Measurements from ENCODE around the gene RIOK2. TPM values are rescaled to one million over a fixed set of nuclear protein-coding genes. Genes with fewer than 3 reads are reported as not detected.
A peak's percentile ranks its signal among the peaks of the same experiment; 100 is the strongest.

RIOK2 gene
- polyA plus RNA-seq, 1 of the 3 experiments (the other 2 are of a cell fraction): 5.9 TPM

GRCh38 chr5:97131921-97132320 lies 51.1 kb downstream of the RIOK2 start:
- no peak overlapping the region for H2AFZ ChIP-seq (ENCODE audit: low read depth)
- DNase-seq: no peak
- TF ChIP-seq, protein P1, sequence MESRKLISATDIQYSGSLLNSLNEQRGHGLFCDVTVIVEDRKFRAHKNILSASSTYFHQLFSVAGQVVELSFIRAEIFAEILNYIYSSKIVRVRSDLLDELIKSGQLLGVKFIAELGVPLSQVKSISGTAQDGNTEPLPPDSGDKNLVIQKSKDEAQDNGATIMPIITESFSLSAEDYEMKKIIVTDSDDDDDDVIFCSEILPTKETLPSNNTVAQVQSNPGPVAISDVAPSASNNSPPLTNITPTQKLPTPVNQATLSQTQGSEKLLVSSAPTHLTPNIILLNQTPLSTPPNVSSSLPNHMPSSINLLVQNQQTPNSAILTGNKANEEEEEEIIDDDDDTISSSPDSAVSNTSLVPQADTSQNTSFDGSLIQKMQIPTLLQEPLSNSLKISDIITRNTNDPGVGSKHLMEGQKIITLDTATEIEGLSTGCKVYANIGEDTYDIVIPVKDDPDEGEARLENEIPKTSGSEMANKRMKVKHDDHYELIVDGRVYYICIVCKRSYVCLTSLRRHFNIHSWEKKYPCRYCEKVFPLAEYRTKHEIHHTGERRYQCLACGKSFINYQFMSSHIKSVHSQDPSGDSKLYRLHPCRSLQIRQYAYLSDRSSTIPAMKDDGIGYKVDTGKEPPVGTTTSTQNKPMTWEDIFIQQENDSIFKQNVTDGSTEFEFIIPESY (IDR thresholded peaks at IDR 0.05; ENCODE audit: borderline replicate concordance, low read depth): no peak
- 0 out of 4 replicates have a peak, but pooled peaks of 1 of the 2 experiments have one; percentile 18 for TF ChIP-seq EP300 (IDR thresholded peaks at IDR 0.05; ENCODE audit: borderline replicate concordance in 1 of 2, low read depth in 1 of 2, low read length in 1 of 2)
- peak; percentile 39; the same call in 1 of the 2 replicates for TF ChIP-seq RCOR1 (IDR thresholded peaks at IDR 0.05; ENCODE audit: low read length)
- ChIA-PET POLR2A (no interaction called here), CTCF (interaction anchor here (2.8 kb wide), 1 partner anchor 379 kb away, joined by 10 read pairs; no protein-coding TSS in a partner anchor)
- no peaks in the 10 kb centered on the region; a peak in 1 of 4 replicates for H3K4me1 ChIP-seq (ENCODE audit: control insufficient read depth in 1 of 2, insufficient read depth in 2 of 2, low read depth in 1 of 2, low read length in 1 of 2)
- no peak overlapping the region for H3K9ac ChIP-seq
- H3F3A ChIP-seq (replicated peaks; ENCODE audit: insufficient read depth): no peaks in the 10 kb centered on the region
- H3K9me3 ChIP-seq: no peaks in the 10 kb centered on the region
- WGBS (ENCODE audit: low lambda C conversion rate): 54% methylated on average over 5 of the region's 5 CpGs
- no peak overlapping the region for H3K4me3 ChIP-seq (ENCODE audit: low read depth in 2 of 2, low read length in 1 of 2)
- H3K27ac ChIP-seq (ENCODE audit: low read depth in 2 of 2, low read length in 1 of 2): no peak overlapping the region
- H3K36me3 ChIP-seq (replicated peaks in 1 of 2; ENCODE audit: control insufficient read depth in 1 of 2, insufficient read depth in 2 of 2, low read length in 1 of 2): no peaks in the 10 kb centered on the region
- H3K27me3 ChIP-seq (ENCODE audit: insufficient read depth): no peaks in the 10 kb centered on the region
- no peaks in the 10 kb centered on the region for H3K9me2 ChIP-seq
- H4K20me1 ChIP-seq (ENCODE audit: insufficient read depth): no peaks in the 10 kb centered on the region
- no peak overlapping the region for H3K4me2 ChIP-seq
- H3K79me2 ChIP-seq (ENCODE audit: insufficient read depth): no peaks in the 10 kb centered on the region

GRCh38 chr5:97131139-97131710 lies 51.8 kb downstream of the RIOK2 start:
- ChIA-PET CTCF (interaction anchor here (1.0 to 2.8 kb wide), 6 partner anchors 11 to 539 kb away, joined by 3 to 10 read pairs (median 5); partner anchors contain the start of gene LIX1), POLR2A (no interaction called here)
- no peak overlapping the region for H3K27ac ChIP-seq (ENCODE audit: low read depth in 2 of 2, low read length in 1 of 2)
- H3F3A ChIP-seq (replicated peaks; ENCODE audit: insufficient read depth): no peaks in the 10 kb centered on the region
- H3K36me3 ChIP-seq (replicated peaks in 1 of 2; ENCODE audit: control insufficient read depth in 1 of 2, insufficient read depth in 2 of 2, low read length in 1 of 2): no peaks in the 10 kb centered on the region
- no peak overlapping the region for H3K9ac ChIP-seq
- no peaks in the 10 kb centered on the region for H3K79me2 ChIP-seq (ENCODE audit: insufficient read depth)
- DNase-seq: no peak
- no peak overlapping the region for H2AFZ ChIP-seq (ENCODE audit: low read depth)
- TF ChIP-seq TEAD4 (IDR thresholded peaks at IDR 0.05; ENCODE audit: borderline replicate concordance, insufficient read depth) (no peak), MAX (IDR thresholded peaks at IDR 0.05; ENCODE audit: low read depth) (no peak), RCOR1 (IDR thresholded peaks at IDR 0.05; ENCODE audit: low read length) (no peak), FOSL2 (IDR thresholded peaks at IDR 0.05; ENCODE audit: borderline replicate concordance, low read depth) (no peak), CHD2 (IDR thresholded peaks at IDR 0.05; ENCODE audit: low read length, partially characterized antibody) (no peak), EZH2phosphoT487 (IDR thresholded peaks at IDR 0.05; ENCODE audit: borderline replicate concordance, low read depth) (no peak), CTCF (IDR thresholded peaks at IDR 0.05) (no peak), MXI1 (IDR thresholded peaks at IDR 0.05; ENCODE audit: low read depth, low read length) (no peak), NFIC (IDR thresholded peaks at IDR 0.05; ENCODE audit: borderline replicate concordance) (no peak), FOXJ3 (CRISPR knock-in tag; IDR thresholded peaks at IDR 0.05) (no peak), RXRA (IDR thresholded peaks at IDR 0.05; ENCODE audit: borderline replicate concordance, low read depth) (no peak), NRF1 (IDR thresholded peaks at IDR 0.05; ENCODE audit: low read depth, low read length) (no peak), GATA2 (CRISPR knock-in tag; IDR thresholded peaks at IDR 0.05) (no peak), YY1 (IDR thresholded peaks at IDR 0.05; ENCODE audit: low read depth) (no peak)
- no peaks in the 10 kb centered on the region for H3K9me3 ChIP-seq
- H3K4me3 ChIP-seq (ENCODE audit: low read depth in 2 of 2, low read length in 1 of 2): no peak overlapping the region
- H3K9me2 ChIP-seq: no peaks in the 10 kb centered on the region
- H3K4me1 ChIP-seq (ENCODE audit: control insufficient read depth in 1 of 2, insufficient read depth in 2 of 2, low read depth in 1 of 2, low read length in 1 of 2): no peaks in the 10 kb centered on the region; a peak in 1 of 4 replicates
- H4K20me1 ChIP-seq (ENCODE audit: insufficient read depth): no peaks in the 10 kb centered on the region
- H3K27me3 ChIP-seq (ENCODE audit: insufficient read depth): no peaks in the 10 kb centered on the region
- no peak overlapping the region for H3K4me2 ChIP-seq
